GM23248 (cell line): ENCODE results near the gene GAB2. TPM values are rescaled to one million over a fixed set of nuclear protein-coding genes. Genes with fewer than 3 reads are reported as not detected.

Experiments
- DNase-seq: peaks from one replicate; pipeline ENCODE4 v3.0.0-alpha.2; 2015
- H2AFZ ChIP-seq: fragments of 200-600 bp; sonication (generic); 2 replicates; pipeline ENCODE4 v1.6.1; 2016; ENCODE audit warnings: antibody characterized with exemption
- H3F3A ChIP-seq: fragments of 200-600 bp; sonication (generic); 2 replicates; pipeline ENCODE4 v1.6.1; 2016; ENCODE audit warnings: mild to moderate bottlenecking, antibody characterized with exemption, mixed run types; ENCODE audit not compliant: insufficient read depth
- H3K27ac ChIP-seq: fragments of 200-600 bp; sonication (generic); 2 replicates; pipeline ENCODE4 v1.5.1; 2016; ENCODE audit warnings: mild to moderate bottlenecking
- H3K27me3 ChIP-seq: fragments of 200-600 bp; sonication (generic); replicated peaks from 2 replicates; pipeline ENCODE4 v1.6.1; 2016; ENCODE audit warnings: mild to moderate bottlenecking; ENCODE audit not compliant: insufficient read depth
- H3K36me3 ChIP-seq: fragments of 200-600 bp; sonication (generic); 2 replicates; pipeline ENCODE4 v1.6.1; 2016; ENCODE audit warnings: low read depth, mild to moderate bottlenecking
- H3K4me1 ChIP-seq: fragments of 200-600 bp; sonication (generic); 2 replicates; pipeline ENCODE4 v1.6.1; 2016; ENCODE audit warnings: mild to moderate bottlenecking; ENCODE audit not compliant: insufficient read depth
- H3K4me2 ChIP-seq: fragments of 200-600 bp; sonication (generic); one replicate; pipeline ENCODE4 v1.6.1; 2016; ENCODE audit warnings: mild to moderate bottlenecking; ENCODE audit not compliant: unreplicated experiment
- H3K4me3 ChIP-seq: fragments of 200-600 bp; sonication (generic); 2 replicates; pipeline ENCODE4 v1.5.1; 2016; ENCODE audit warnings: mild to moderate bottlenecking
- H3K79me2 ChIP-seq: fragments of 200-600 bp; sonication (generic); 2 replicates; pipeline ENCODE4 v1.6.1; 2016; ENCODE audit warnings: mild to moderate bottlenecking; ENCODE audit not compliant: insufficient read depth
- H3K9ac ChIP-seq: fragments of 200-600 bp; sonication (generic); 2 replicates; pipeline ENCODE4 v1.6.1; 2016; ENCODE audit warnings: mild to moderate bottlenecking
- H3K9me2 ChIP-seq: fragments of 200-600 bp; sonication (generic); 2 replicates; pipeline ENCODE4 v1.6.1; 2016; ENCODE audit warnings: mixed run types, mild to moderate bottlenecking, moderate library complexity; ENCODE audit not compliant: insufficient read depth
- H3K9me3 ChIP-seq: fragments of 200-600 bp; sonication (generic); one replicate; pipeline ENCODE4 v1.6.1; 2017; ENCODE audit warnings: low read depth
- H4K20me1 ChIP-seq: fragments of 200-600 bp; sonication (generic); 2 replicates; pipeline ENCODE4 v1.6.0; 2016; ENCODE audit not compliant: insufficient read depth
- EZH2 ChIP-seq: fragments of 200-600 bp; sonication (generic); IDR thresholded peaks from 2 replicates; pipeline ENCODE4 v1.6.1; 2018; ENCODE audit warnings: antibody characterized with exemption, mild to moderate bottlenecking; ENCODE audit not compliant: insufficient read depth, poor library complexity, severe bottlenecking
- EZH2phosphoT487 ChIP-seq: fragments of 200-600 bp; sonication (generic); IDR thresholded peaks from 2 replicates; pipeline ENCODE4 v1.6.1; 2018; ENCODE audit warnings: antibody characterized with exemption, moderate library complexity, mild to moderate bottlenecking, low read depth; ENCODE audit not compliant: insufficient read depth
- WGBS, 2 experiments: methylation state at CpG; one replicate each; pipeline ENCODE4 v1.1.6; 2015 to 2017; ENCODE audit warnings: low lambda C conversion rate in 2 of 2, low coverage in 1 of 2; ENCODE audit errors: missing lambda C conversion rate in 2 of 2; 5-methylcytosine and 5-hydroxymethylcytosine counted together
- in situ Hi-C: fragments of 300-500 bp; cut with MboI; formaldehyde crosslinking; loops from 2 replicates; pipeline ENCODE4 v1.15.0; 2020
- polyA plus RNA-seq: library from polyadenylated mRNA; unstranded; fragments of >200 nt; fragmentation: Nextera tagmentation; extraction: Ambion mirVana; gene quantifications from 2 replicates; pipeline ENCODE4 v1.2.1, GENCODE V29; 2016
- total RNA-seq: library from RNA; depleted of rRNA; stranded (reverse); fragments of >200 nt; shearing (Covaris generic); gene quantifications from 2 replicates; pipeline ENCODE4 v1.2.3, GENCODE V29; 2014

GAB2 gene
- total and polyA plus RNA-seq, 2 experiments from 2014 or later: 1.8 to 12.2 TPM

DNA sequence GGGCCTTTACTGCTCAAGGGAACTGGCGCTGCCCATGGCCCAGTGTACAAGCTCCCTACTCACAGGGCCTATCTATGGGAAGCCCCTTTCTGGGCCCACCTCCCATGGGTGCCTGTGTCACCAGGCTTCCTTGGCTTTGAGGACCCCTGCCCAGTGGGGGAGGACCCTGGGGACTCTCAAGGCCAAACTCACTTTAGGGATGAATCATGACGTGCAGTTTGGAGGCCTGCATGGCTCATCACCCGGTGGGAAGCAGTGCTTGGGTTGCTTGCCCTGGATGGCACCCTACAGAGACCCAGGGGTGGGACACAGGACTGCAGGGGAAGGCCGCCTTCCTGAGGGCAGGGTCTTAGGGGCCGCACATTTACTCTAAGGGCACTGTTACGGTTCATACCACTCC is 245.7 kb downstream of the GAB2 start:
- Histone ChIP-seq H3K27ac (no peak overlapping the region), H3K4me3 (no peak overlapping the region), H3K36me3 (peaks cover 8% of the 10 kb centered on the region; the same call in 1 of the 2 replicates), H3K79me2 (peaks cover 7% of the 10 kb centered on the region), H3K27me3 (no peaks in the 10 kb centered on the region), H3K9me3 (no peaks in the 10 kb centered on the region), H3K4me2 (no peak overlapping the region), H3F3A (peaks cover 20% of the 10 kb centered on the region), H3K4me1 (peaks cover 18% of the 10 kb centered on the region), H2AFZ (no peak overlapping the region), H4K20me1 (no peaks in the 10 kb centered on the region), H3K9me2 (no peaks in the 10 kb centered on the region), H3K9ac (no peak overlapping the region)
- 88 to 94% methylated on average over 6 of the region's 6 CpGs for WGBS, 2 experiments
- in situ Hi-C loops: no loop called here
- no peak for DNase-seq
- no peak for TF ChIP-seq EZH2
- TF ChIP-seq EZH2phosphoT487: no peak

DNA sequence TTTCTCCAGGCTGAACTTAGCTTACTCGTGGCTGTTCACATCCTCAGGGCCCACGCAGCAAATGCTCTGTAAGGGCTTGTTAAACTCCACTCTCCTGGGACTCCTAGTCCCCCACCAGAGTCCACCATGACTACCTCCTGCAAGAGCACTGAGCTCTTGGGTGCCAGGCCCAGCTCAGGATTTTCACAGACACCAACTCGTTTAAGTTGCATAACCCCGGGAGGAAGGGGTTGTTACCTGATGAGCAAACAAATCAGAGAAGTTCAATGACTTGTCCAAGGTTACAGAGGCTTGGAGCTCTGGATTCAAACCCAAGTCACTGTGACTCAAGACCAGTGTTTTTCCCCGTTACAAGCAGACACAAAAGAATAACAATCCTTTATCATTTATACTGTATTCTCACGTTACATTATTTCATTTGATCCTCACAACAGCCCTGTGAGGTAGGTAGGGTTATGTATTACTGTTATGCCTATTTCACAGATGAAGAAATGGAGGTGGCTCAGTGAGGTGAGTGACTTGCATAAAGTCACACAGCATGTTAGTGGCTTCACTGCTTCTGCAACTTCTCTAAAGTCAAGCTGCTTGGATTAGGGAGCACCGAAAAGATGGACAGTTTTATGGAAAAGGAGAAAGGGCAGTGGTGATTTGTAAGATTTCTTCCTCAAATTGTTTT is 246.6 kb downstream of the GAB2 start:
- Histone ChIP-seq H3K9me2 (no peaks in the 10 kb centered on the region), H2AFZ (no peak overlapping the region), H3F3A (peaks cover 20% of the 10 kb centered on the region), H3K4me3 (no peak overlapping the region), H3K4me1 (peaks cover 18% of the 10 kb centered on the region), H3K36me3 (peaks cover 8% of the 10 kb centered on the region; the same call in 1 of the 2 replicates), H3K9ac (no peak overlapping the region), H3K9me3 (no peaks in the 10 kb centered on the region), H4K20me1 (no peaks in the 10 kb centered on the region), H3K27ac (no peak overlapping the region), H3K79me2 (peaks cover under 1% of the 10 kb centered on the region; the same call in 1 of the 2 replicates), H3K27me3 (no peaks in the 10 kb centered on the region), H3K4me2 (no peak overlapping the region)
- TF ChIP-seq EZH2 (no peak), EZH2phosphoT487 (no peak)
- DNase-seq: no peak
- in situ Hi-C loops: no loop called here
- 77 to 83% methylated on average over 7 of the region's 7 CpGs for WGBS, 2 experiments

DNA sequence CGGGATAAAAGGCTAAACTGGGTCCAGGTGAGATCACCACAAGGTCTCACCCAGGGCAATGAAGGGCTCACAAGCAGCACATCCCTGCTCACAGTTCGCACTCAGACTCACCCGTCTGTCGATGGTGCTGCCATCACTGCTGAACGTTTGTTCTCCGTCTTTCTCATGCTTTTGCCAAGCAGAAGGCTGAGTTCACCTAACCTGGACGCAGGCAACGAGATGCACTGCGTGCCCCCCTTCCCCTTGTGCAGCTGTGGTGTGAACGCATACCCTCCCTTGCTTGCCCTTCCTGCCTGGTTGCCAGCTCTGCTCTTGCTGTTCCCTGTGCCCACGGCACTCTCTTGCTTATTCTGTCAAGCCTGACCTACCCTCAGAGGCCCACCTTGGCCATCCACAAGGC is 247.2 kb downstream of the GAB2 start:
- H3K27ac ChIP-seq: no peak overlapping the region
- H3K9me2 ChIP-seq: no peaks in the 10 kb centered on the region
- peaks cover 18% of the 10 kb centered on the region for H3K4me1 ChIP-seq
- DNase-seq: no peak
- in situ Hi-C loops: no loop called here
- H4K20me1 ChIP-seq: no peaks in the 10 kb centered on the region
- H3K79me2 ChIP-seq: no peaks in the 10 kb centered on the region
- H3K36me3 ChIP-seq: peaks cover 8% of the 10 kb centered on the region; the same call in 1 of the 2 replicates
- H3K4me3 ChIP-seq: no peak overlapping the region
- H3K9ac ChIP-seq: no peak overlapping the region
- WGBS, 2 experiments: 87 to 91% methylated on average over 11 of the region's 11 CpGs
- H2AFZ ChIP-seq: no peak overlapping the region
- no peaks in the 10 kb centered on the region for H3K27me3 ChIP-seq
- TF ChIP-seq EZH2: no peak
- TF ChIP-seq EZH2phosphoT487: no peak
- no peak overlapping the region for H3K4me2 ChIP-seq
- peaks cover 20% of the 10 kb centered on the region for H3F3A ChIP-seq
- H3K9me3 ChIP-seq: no peaks in the 10 kb centered on the region

DNA sequence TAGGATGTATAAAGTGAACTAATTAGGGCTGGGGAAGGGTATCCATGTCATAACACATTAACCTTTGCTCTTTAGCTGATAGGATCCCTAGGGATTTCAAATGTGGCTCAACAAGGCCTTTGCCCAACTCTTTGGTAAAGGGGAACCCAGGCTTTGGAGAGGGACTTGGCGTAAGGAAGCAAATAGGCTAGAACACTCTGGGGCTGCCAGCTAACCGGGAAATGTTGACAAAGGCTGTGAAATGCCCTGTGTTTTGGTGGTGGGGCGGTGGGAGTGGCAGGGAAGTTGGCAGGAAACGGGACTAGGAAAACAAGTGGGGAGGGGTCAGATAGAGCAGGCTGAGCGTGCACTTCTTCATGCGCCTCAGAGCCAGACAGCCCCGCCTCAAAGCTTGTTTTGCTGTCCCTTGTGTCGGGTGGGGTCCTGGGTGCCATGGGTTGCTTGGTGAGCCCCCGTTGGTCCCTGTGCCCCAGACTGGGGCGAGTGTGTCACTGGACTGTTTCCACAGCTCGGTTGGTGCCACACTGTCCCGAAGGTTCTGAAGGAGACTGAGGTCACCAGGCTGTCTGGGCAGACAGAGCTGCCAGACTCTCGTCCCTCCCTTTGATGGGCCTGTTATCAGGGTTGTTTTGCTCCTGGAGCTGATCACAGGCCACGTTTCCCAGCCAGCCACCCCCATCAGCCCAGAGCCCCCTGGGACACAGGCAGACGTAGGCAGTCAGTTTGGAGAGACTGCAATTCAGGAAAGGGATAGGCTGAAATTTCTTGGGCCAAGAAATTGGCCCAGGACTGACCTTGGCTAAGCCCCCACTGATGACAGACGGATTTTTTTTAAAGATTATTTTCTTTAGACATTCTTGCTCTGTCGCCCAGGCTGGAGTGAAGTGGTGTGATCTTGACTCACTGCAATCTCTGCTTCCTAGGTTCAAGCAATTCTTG is 248.8 kb downstream of the GAB2 start:
- peak overlapping the region; percentile 70 for H2AFZ ChIP-seq
- H3K4me1 ChIP-seq: peaks cover 18% of the 10 kb centered on the region
- peak; percentile 85 for DNase-seq
- in situ Hi-C loops: no loop called here
- peak overlapping the region; percentile 45 for H3K4me2 ChIP-seq
- no peak for TF ChIP-seq EZH2
- TF ChIP-seq EZH2phosphoT487: no peak
- no peaks in the 10 kb centered on the region for H3K27me3 ChIP-seq
- H3K4me3 ChIP-seq: no peak overlapping the region
- no peaks in the 10 kb centered on the region for H4K20me1 ChIP-seq
- peaks cover 20% of the 10 kb centered on the region for H3F3A ChIP-seq
- H3K9ac ChIP-seq: peak overlapping the region; percentile 76
- H3K36me3 ChIP-seq: peaks cover 8% of the 10 kb centered on the region; the same call in 1 of the 2 replicates
- H3K9me2 ChIP-seq: no peaks in the 10 kb centered on the region
- H3K27ac ChIP-seq: peak overlapping the region; percentile 92
- H3K79me2 ChIP-seq: no peaks in the 10 kb centered on the region
- H3K9me3 ChIP-seq: no peaks in the 10 kb centered on the region
- 21 to 24% methylated on average over 16 to 17 of the region's 17 CpGs for WGBS, 2 experiments
